HepG2 (cell line): Measurements from ENCODE around the gene IGFL1. TPM values are rescaled to one million over a fixed set of nuclear protein-coding genes. Genes with fewer than 3 reads are reported as not detected.

ENCODE experiments used
- NFE2L1 ChIP-seq: sonication (generic); formaldehyde crosslinking; IDR thresholded peaks from 2 replicates; pipeline ENCODE4 v1.4.0; 2020; ENCODE audit warnings: missing genetic modification reagents, mild to moderate bottlenecking, borderline replicate concordance
- ZBED4 ChIP-seq: sonication (generic); formaldehyde crosslinking; IDR thresholded peaks from 2 replicates; pipeline ENCODE4 v1.4.0; 2020; ENCODE audit warnings: missing genetic modification reagents, borderline replicate concordance
- ZNF280D ChIP-seq: sonication (generic); formaldehyde crosslinking; IDR thresholded peaks from 2 replicates; pipeline ENCODE4 v1.5.1; 2020; ENCODE audit warnings: mild to moderate bottlenecking, missing genetic modification reagents
- ZSCAN30 ChIP-seq: sonication (generic); formaldehyde crosslinking; IDR thresholded peaks from 2 replicates; pipeline ENCODE4 v1.5.0; 2020; ENCODE audit warnings: mild to moderate bottlenecking, missing genetic modification reagents
- polyA plus RNA-seq, 8 experiments: library from polyadenylated mRNA; depleted of rRNA in 3 of 8; stranded (reverse) in 7 of 8; unstranded in 1 of 8; fragments of >200 nt; fragmentation: Illumina TruSeq in 4 of 8; extraction: Trizol in 4 of 8; gene quantifications; 2 replicates each; pipeline versions ENCODE4 v1.2.1 to v1.2.3, GENCODE V29; 2011 to 2016; ENCODE audit warnings: low read depth in 4 of 8, missing spikeins in 1 of 8, mixed read lengths in 1 of 8; ENCODE audit not compliant: insufficient read depth in 1 of 8
- total RNA-seq, 5 experiments: library from RNA; depleted of rRNA; stranded (reverse); fragments of >200 nt; fragmentation: Illumina TruSeq; extraction: Trizol; gene quantifications; 2 replicates each; pipeline ENCODE4 v1.2.3, GENCODE V29; 2016; ENCODE audit warnings: low read depth in 1 of 5

Gene IGFL1
- total and polyA plus RNA-seq, 2 of the 13 experiments (the other 11 are each of a cell fraction or from before 2014, with no cell fraction given): not detected

GRCh38 chr19:46189971-46190888 is 39.3 kb upstream of the IGFL1 start (continued):
- TF ChIP-seq ZNF280D (CRISPR knock-in tag): no peak
- TF ChIP-seq ZSCAN30 (CRISPR knock-in tag): no peak
- peak; percentile 86; the same call in 1 of the 2 replicates for TF ChIP-seq ZBED4 (CRISPR knock-in tag)
- TF ChIP-seq NFE2L1 (CRISPR knock-in tag): no peak
